Measurements from ENCODE around the gene NEDD1.

DNA sequence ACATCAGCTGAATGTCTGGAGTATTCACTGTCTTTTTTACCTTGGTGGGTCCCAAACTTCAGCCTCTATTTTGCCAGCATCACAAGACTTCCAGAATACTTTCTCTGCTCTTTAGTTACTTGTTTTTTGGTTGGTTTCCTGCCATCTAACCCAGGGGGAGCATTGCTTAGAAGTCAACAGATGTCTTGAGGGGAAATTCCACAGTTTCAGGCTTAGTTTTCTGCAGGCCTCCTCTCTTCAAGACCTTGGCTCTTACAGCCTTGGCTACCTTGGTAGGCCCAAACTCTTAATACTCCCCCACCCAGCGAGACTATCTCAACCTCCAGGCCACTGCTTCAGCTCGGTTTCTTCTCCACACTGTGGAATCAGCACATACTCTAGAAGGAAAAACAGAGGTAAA, 41.7 kb downstream of the NEDD1 start:
- no peak for TF ChIP-seq YY1 (IDR thresholded peaks at IDR 0.05; ENCODE audit: insufficient read depth, insufficient read length)
- TF ChIP-seq ZNF274 (IDR thresholded peaks at IDR 0.05; ENCODE audit: low read depth, low read length), result no peak
- TF ChIP-seq SUZ12 (IDR thresholded peaks at IDR 0.05; ENCODE audit: extremely low read depth, insufficient read depth, insufficient read length), result no peak

All from NT2/D1 (cell line).